PC-3 (cell line): ENCODE results near the gene HOXC10. TPM values are rescaled to one million over a fixed set of nuclear protein-coding genes. Genes with fewer than 3 reads are reported as not detected.

ENCODE experiments used
- ATAC-seq: fragments of 200-7000 bp; cut with Tn5 transposase; 2 replicates; pipeline ENCODE4 v1.9.1; 2020; ENCODE audit warnings: mild to moderate bottlenecking, moderate library complexity
- BruUV-seq: library from RNA; stranded (reverse); fragments of 400-500 nt; replicated peaks from 2 replicates; lab custom pipeline; 2021; lab: Mats Ljungman, UMichigan
- CTCF ChIA-PET: fragments of 300-600 bp; sonication (Branson Sonifier 250); formaldehyde crosslinking; loops from one replicate; lab custom pipeline; 2022; ENCODE audit warnings: antibody characterized with exemption; lab: Charles Lee
- POLR2A ChIA-PET: fragments of 300-600 bp; sonication (Branson Sonifier 250); formaldehyde crosslinking; loops from one replicate; lab custom pipeline; 2022; ENCODE audit warnings: antibody characterized with exemption; ENCODE audit not compliant: unreplicated experiment; lab: Charles Lee
- DNase-seq: peaks from one replicate; pipeline ENCODE4 v3.0.0-alpha.2; 2015
- H2AFZ ChIP-seq: fragments of 300-600 bp; sonication (generic); 2 replicates; pipeline ENCODE4 v1.6.0; 2016; ENCODE audit warnings: antibody characterized with exemption, low read length
- H3F3A ChIP-seq: fragments of 300-600 bp; sonication (generic); one replicate; pipeline ENCODE4 v1.6.0; 2017; ENCODE audit warnings: antibody characterized with exemption, low read length, control low read depth, mild to moderate bottlenecking; ENCODE audit not compliant: unreplicated experiment
- H3K27ac ChIP-seq: fragments of 300-600 bp; sonication (generic); 2 replicates; pipeline ENCODE4 v1.5.1; 2016; ENCODE audit warnings: mild to moderate bottlenecking, low read length
- H3K27me3 ChIP-seq: fragments of 300-600 bp; sonication (generic); 2 replicates; pipeline ENCODE4 v1.6.1; 2016; ENCODE audit warnings: low read length, mixed read lengths
- H3K36me3 ChIP-seq: fragments of 300-600 bp; sonication (generic); 2 replicates; pipeline ENCODE4 v1.6.1; 2016; ENCODE audit warnings: low read depth, mixed run types, low read length, mixed read lengths
- H3K4me1 ChIP-seq: fragments of 300-600 bp; sonication (generic); 2 replicates; pipeline ENCODE4 v1.5.1; 2016; ENCODE audit warnings: low read length; ENCODE audit not compliant: insufficient read depth
- H3K4me2 ChIP-seq: fragments of 300-600 bp; sonication (generic); 2 replicates; pipeline ENCODE4 v1.6.0; 2016; ENCODE audit warnings: low read length
- H3K4me3 ChIP-seq: fragments of 300-600 bp; sonication (generic); 2 replicates; pipeline ENCODE4 v1.5.1; 2016; ENCODE audit warnings: mild to moderate bottlenecking, low read length, mixed read lengths
- H3K79me2 ChIP-seq: fragments of 300-600 bp; sonication (generic); 2 replicates; pipeline ENCODE4 v1.6.1; 2017; ENCODE audit warnings: low read length, mixed read lengths
- H3K9ac ChIP-seq: fragments of 300-600 bp; sonication (generic); 2 replicates; pipeline ENCODE4 v1.6.0; 2016; ENCODE audit warnings: mild to moderate bottlenecking, low read length
- H3K9me2 ChIP-seq: fragments of 300-600 bp; sonication (generic); replicated peaks from 2 replicates; pipeline ENCODE4 v1.6.1; 2016; ENCODE audit warnings: mixed run types, low read length, mixed read lengths
- H3K9me3 ChIP-seq: fragments of 300-600 bp; sonication (generic); 2 replicates; pipeline ENCODE4 v1.6.1; 2016; ENCODE audit warnings: low read length, mixed read lengths
- H4K20me1 ChIP-seq: fragments of 300-600 bp; sonication (generic); 2 replicates; pipeline ENCODE4 v1.6.1; 2016; ENCODE audit warnings: low read length, mixed read lengths
- EZH2 ChIP-seq: fragments of 300-600 bp; sonication (generic); IDR thresholded peaks from one replicate; pipeline ENCODE4 v1.6.1; 2017; ENCODE audit warnings: antibody characterized with exemption, mild to moderate bottlenecking, low read length; ENCODE audit not compliant: unreplicated experiment
- EZH2phosphoT487 ChIP-seq: fragments of 300-600 bp; sonication (generic); IDR thresholded peaks from 2 replicates; pipeline ENCODE4 v1.6.1; 2018; ENCODE audit warnings: mild to moderate bottlenecking, antibody characterized with exemption, low read length, borderline replicate concordance
- intact Hi-C: fragments of 100-400 bp; cut with micrococcal nuclease; formaldehyde crosslinking; loops from 2 replicates; pipeline ENCODE4 v1.9.0; 2023
- total RNA-seq: library from RNA; depleted of rRNA; stranded (reverse); fragments of >200 nt; gene quantifications from 2 replicates; pipeline ENCODE4 v1.2.3, GENCODE V29; 2014
- TF ChIP-seq, protein P1 (sequence below): fragments of 300-600 bp; sonication (generic); conservative IDR thresholded peaks from 2 replicates; pipeline ENCODE4 v1.5.1; 2017; ENCODE audit warnings: antibody characterized with exemption, low read depth, mild to moderate bottlenecking, low read length

HOXC10 gene
- total RNA-seq, 1 experiment from 2014 or later, result 0.69 TPM

- intact Hi-C loops, result no loop called here
- H3F3A ChIP-seq, result no peaks in the 10 kb centered on the region
- BruUV-seq, result no TSS peak
- CTCF ChIA-PET, result interaction anchor here (0.6 kb wide), 1 partner anchor 229 kb away, joined by 4 read pairs; no protein-coding TSS in a partner anchor
- peak overlapping the region; percentile 75 for H3K4me3 ChIP-seq
- POLR2A ChIA-PET, result no interaction called here
- no peaks in the 10 kb centered on the region for H3K9me2 ChIP-seq
- TF ChIP-seq, protein P1, sequence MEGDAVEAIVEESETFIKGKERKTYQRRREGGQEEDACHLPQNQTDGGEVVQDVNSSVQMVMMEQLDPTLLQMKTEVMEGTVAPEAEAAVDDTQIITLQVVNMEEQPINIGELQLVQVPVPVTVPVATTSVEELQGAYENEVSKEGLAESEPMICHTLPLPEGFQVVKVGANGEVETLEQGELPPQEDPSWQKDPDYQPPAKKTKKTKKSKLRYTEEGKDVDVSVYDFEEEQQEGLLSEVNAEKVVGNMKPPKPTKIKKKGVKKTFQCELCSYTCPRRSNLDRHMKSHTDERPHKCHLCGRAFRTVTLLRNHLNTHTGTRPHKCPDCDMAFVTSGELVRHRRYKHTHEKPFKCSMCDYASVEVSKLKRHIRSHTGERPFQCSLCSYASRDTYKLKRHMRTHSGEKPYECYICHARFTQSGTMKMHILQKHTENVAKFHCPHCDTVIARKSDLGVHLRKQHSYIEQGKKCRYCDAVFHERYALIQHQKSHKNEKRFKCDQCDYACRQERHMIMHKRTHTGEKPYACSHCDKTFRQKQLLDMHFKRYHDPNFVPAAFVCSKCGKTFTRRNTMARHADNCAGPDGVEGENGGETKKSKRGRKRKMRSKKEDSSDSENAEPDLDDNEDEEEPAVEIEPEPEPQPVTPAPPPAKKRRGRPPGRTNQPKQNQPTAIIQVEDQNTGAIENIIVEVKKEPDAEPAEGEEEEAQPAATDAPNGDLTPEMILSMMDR, result no peak
- no peak for TF ChIP-seq EZH2phosphoT487
- no peak for TF ChIP-seq EZH2
- H3K9ac ChIP-seq, result peak overlapping the region; percentile 77; the same call in 1 of the 2 replicates
- peaks cover 26% of the 10 kb centered on the region for H3K4me1 ChIP-seq
- peak overlapping the region; percentile 89 for H2AFZ ChIP-seq
- H3K27me3 ChIP-seq, result no peaks in the 10 kb centered on the region
- no peaks in the 10 kb centered on the region for H3K79me2 ChIP-seq
- no peaks in the 10 kb centered on the region for H4K20me1 ChIP-seq
- H3K36me3 ChIP-seq, result no peaks in the 10 kb centered on the region
- no peak overlapping the region for H3K27ac ChIP-seq
- ATAC-seq, result peak; percentile 7; the same call in 1 of the 2 replicates
- DNase-seq, result peak; percentile 12
- no peaks in the 10 kb centered on the region for H3K9me3 ChIP-seq
- peak overlapping the region; percentile 95 for H3K4me2 ChIP-seq
These were observed 11.5 kb upstream of the HOXC10 start for GRCh38 chr12:53973236-53974042.

GRCh38 chr12:53974084-53975063 is 10.6 kb upstream of the HOXC10 start, which contains the start of gene HOTAIR:
TSS of gene HOTAIR (minus strand) at chr12:53974954.
- Histone ChIP-seq H2AFZ (peak within 1 kb of the TSS; percentile 89), H3K36me3 (no peaks in the 10 kb centered on the region), H3K4me3 (peak within 1 kb of the TSS; percentile 75), H3K79me2 (no peaks in the 10 kb centered on the region), H3K9me2 (no peaks in the 10 kb centered on the region), H3K9me3 (no peaks in the 10 kb centered on the region), H3K9ac (peak within 1 kb of the TSS; percentile 77), H4K20me1 (no peaks in the 10 kb centered on the region), H3K27me3 (no peaks in the 10 kb centered on the region), H3K4me2 (peak within 1 kb of the TSS; percentile 95), H3K4me1 (peaks cover 35% of the 10 kb centered on the region), H3F3A (no peaks in the 10 kb centered on the region), H3K27ac (no peak within 1 kb of the TSS)
- ChIA-PET CTCF (interaction anchor here (0.6 kb wide), 1 partner anchor 230 kb away, joined by 4 read pairs; no protein-coding TSS in a partner anchor), POLR2A (no interaction called here)
- TF ChIP-seq EZH2 (no peak), EZH2phosphoT487 (no peak)
- TF ChIP-seq, protein P1, result no peak
- intact Hi-C loops, result no loop called here
- no TSS peak for BruUV-seq
- ATAC-seq (peak; percentile 40), DNase-seq (peak; percentile 53)
